NK-92 treated with Interleukin-12 subunit alpha and Interleukin-12 subunit beta, amount 100 ng/mL, for 24 hours (cell line): ENCODE data around the gene SPSB4.
"Not testable (repeated sequence)": the region's sequence is repeated elsewhere in the genome, so short reads cannot be mapped to it uniquely, and the experiment has no call there.

Experiments used
- DNase-seq: peaks from one replicate; lab custom pipeline; 2025; lab: John Stamatoyannopoulos, UW

The SPSB4 gene

DNA sequence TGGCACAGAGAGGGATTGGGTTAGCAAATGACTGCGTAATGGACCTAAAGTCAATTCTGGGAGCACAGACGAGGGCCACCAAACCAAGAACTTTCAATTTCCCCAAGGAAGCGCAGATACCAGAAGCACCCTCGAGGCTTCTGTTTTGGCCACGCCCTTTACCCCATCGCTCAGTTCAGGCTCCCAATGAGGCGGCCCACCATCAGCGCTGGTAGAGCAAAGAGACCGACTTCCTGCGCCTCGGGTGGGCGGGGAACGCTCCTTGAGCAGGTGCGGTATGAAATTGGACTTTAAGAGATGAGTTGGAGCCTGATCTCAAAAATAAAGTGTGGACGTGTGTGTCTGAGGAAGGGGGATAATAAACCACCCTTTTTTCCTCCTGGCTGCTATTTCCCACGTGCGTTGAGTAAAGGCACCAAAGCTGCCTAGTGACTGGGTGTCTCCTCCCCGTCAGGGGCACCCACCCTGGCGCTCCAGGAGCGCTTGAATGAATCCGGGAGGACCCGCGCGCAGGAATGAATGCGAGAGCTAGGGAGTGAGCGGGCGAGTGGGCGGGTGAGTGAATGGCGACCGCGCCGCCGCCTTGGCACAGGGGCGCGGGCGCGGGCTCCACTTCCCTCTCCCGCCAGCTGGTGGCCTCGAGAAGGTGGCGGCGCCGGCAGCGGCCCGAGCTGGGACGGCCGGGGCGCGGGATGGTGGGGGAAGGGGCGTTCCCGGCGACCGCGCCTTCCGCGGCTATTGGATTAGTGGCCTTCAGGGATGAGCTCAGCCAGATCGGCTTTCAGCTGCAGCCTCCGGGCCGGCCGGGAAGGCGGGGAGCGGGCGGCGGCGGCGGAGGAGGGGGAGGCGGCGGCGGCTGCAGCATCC lies at the start of gene SPSB4:
Gene SPSB4 (plus strand): TSS at position 772 of the 867 bp plus-strand sequence. CDS start 14,758 bp downstream, outside the sequence.
- DNase-seq = no peak

DNA sequence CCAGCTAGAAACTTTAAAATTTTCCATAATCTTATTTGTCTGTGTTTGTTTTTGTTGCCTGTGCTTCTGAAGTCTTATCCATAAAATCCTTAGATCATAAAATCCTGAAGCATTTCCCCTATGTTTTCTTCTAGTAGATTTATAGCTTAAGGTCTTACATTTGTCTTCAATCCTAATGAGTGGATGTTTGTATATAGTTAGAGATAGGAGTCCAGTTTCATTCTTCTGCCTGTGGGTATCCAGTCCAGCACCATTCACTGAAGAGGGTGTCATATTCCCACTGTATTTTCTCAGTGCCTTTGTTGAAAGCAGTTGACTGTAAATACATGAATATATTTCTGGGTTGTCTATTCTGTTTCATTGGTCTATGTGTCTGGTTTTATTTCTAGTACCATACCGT lies 44.8 kb upstream of the SPSB4 start:
- DNase-seq = no peak

DNA sequence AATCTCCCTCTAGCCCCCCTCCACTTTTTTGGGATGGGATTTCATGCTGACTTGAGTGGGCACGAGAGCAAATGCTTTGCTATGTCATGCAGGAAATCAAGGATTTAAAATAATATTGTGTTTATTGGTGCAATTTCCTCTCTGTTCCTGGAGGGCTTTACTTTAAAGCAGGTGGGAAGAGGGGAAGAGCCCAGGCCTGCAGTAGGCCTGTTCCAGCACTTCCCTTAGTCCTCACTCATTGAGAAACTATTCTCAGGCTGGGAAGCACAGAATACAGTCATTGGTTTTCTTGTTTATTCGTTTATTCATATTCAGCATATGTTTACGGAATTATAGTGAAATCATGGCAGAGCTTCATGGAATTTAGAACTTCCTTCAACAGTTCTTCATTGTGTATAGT lies 41.7 kb upstream of the SPSB4 start:
- DNase-seq = no peak

DNA sequence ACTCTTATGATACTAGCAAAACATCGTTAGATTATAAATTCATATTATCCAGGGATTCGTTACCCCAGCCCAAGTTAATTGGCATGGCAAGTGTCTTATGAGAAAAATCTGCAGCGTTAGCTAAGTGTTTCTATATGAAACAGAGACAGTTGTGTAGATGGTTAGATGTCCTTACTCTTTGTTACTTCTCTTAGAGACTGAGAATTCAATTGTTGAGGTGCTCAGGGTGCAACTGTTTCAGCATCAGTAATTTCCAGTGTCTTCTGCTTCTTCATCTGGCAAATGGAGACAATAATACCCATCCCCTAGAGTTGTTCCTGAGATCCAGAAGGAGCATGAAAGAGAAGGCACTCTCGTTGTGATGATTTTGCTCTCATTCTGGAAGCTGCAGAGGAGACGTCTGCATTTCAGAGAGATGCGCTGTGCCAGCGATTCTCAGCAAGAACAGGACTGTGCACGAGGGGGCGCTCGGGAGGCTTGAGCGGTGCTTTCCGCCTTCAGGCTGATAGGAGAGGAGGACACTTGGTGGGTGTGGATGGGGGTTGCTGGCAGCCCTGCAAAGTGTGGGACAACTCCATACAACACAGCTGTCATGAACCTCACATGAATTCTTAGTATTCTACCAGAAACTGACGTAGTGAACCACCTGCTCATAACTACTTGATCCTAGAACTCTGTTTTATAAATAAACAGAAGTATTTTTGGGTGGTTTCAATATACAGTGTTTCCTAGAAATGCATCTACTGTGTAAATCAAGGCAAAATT lies 39.7 kb upstream of the SPSB4 start:
- peak; percentile 39 for DNase-seq

DNA sequence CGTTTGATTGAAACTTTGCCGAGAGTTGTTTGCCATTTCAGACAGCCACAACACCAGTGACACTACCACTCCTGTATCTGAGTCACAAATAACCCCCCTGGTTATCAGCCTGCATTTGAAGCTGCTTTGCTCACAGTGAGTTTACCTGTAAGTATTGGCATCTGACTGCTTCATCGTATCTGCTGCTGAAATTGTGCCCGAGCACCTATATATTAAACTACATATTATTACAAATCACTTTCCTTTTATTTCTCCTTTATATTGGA lies 39.2 kb upstream of the SPSB4 start:
- DNase-seq = no peak

DNA sequence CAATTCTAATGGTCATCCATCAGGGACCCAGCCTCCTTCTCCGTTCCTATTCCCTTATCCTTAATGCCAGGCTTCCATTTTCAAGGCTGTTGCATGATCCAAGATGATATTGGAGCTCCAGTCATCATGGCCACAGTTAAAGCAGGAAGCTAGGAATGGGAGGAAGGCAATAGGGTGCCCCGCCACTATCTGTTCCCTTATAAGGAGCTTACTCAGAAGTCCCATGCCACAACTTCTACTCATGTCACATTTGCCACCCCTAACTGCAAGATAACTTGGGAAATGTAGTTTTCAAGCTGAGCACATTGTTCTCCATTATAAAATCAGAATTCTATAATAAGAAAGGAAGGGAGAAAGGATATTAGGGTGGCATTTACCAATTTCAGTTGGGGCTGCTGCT lies 38.6 kb upstream of the SPSB4 start:
- no peak for DNase-seq

DNA sequence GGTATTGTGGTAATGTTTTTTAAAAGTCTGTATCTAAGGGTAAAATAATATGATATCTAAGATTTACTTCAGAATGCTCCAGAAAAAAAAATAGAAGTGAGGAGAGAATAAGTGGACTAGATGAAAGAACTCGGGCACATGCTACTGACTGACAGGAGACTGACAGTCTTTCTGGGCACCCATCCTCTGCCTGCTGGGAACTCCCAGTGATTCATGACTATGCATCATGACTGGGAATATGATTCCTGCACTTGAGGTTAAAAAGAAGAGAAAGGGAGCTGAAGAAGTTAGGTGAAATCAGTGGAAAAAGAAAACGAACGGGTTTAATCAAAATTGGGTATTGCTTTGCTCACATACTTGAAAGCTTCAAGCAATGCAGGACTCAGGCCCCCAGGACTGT lies 35.7 kb upstream of the SPSB4 start:
- no peak for DNase-seq

DNA sequence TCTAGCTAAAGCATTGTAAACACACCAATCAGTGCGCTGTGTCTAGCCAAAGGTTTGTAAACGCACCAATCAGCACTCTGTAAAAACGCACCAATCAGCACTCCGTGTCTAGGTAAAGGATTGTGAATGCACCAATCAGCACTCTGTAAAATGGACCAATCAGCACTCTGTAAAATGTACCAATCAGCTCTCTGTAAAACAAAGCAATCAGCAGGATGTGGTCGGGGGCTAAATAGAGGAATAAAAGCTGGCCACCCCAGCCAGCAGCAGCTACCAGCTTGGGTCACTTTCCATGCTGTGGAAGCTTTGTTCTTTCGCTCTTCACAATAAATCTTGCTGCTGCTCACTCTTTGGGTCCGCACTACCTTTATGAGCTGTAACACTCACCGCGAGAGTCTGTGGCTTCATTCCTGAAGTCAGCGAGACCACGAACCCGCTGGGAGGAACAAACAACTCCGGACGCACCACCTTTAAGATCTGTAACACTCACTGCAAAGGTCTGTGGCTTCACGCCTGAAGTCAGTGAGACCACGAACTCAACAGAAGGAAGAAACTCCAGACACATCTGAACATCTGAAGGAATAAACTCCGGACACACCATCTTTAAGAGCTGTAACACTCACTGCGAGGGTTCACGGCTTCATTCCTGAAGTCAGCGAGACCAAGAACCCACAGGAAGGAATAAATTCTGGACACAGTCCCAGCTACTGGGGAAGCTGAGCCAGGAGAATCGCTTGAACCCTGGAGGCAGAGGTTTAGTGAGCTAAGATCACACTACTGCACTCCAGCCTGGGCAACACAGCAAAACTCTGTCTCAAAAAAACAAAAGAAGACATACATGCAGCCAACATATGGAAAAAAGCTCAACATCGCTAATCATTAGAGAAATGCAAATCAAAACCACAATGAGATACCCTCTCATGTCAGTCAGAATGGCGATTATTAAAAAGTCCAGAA lies 33.5 kb upstream of the SPSB4 start:
- not testable (repeated sequence) for DNase-seq

DNA sequence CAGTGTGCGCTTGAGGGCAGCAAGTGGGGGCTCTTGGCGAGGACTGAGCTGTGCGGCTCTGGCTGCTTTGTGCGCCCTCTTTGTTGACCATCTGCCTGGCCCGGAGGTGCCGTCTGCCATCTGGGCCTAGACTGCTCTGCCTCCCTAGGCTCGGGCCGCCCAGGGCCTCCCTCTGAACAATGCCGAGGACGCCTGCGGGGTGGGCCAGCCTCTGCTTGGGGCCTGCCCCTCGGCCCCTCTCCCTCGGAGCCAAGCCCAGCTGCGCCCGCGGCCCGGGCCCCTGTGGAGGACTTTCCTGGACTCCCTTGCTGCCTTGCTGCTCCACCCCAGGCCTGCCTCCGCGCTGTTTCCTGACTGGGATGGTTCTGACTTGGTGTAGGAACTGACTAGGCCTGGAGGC lies 31.9 kb upstream of the SPSB4 start:
- DNase-seq = no peak

DNA sequence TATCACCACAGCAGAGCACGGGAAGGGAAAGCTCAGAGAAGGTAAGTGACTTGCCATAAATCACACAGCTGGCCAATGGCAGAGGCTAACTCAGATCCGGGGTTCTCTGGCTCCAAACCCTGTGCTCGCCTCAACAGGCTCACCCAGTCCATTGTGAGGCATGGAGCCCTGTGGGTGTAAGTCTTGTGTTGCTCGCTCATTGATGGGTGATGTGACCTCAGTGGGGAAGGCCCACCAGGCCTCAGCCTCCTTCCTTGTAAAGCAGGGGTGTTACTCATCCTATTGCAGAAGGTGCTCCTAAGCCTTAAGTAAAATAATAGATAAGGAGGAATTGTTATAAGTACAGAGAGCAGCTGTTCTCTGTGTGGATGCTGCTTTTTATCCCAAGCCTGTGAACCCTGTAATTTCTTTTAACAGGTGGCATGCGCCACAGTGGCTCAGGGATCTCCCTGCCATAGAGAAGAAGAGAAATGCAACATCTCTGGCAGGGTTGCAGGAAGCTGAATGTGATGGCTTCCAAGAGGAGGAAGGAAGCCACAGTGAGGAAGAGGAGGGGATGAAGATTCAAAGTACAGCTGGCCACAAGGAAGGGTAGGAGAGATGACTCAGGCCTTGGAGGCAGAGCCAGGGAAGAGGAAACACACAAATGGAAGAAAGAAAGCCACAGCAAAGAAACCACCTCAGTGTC lies 30.9 kb upstream of the SPSB4 start:
- no peak for DNase-seq

DNA sequence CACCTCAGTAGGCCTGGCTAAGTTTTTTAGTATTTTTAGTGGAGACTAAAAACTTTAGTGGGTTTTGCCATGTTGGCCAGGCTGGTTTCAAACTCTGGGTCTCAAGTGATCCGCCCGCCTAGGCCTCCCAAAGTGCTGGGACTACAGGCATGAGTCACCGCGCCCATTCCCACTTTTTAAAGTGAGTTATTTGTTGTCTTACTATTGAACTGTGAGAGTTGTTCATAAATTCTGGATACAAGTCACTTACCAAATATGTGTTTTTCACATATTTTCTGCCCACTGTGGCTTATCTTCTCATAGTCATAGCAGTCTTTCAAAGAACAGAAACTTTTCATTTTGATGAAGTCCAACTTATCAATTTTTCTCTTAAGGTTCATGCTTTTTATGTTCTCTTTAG lies 29.9 kb upstream of the SPSB4 start:
- no peak for DNase-seq

DNA sequence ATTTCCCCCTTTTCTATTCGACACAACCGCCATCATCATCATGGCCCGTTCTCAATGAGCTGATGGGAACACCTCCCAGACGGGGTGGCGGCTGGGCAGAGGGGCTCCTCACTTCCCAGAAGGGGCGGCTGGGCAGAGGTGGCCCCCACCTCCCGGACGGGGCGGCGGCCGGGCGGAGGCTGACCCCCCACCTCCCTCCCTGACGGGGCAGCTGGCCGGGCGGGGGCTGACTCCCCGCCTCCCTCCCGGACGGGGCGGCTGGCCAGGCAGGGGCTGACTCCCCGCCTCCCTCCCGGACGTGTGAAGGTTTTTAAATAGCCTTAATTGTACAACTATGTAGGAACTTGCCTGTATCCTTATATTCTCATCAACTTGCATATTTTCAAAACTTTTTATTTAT lies 20.9 kb upstream of the SPSB4 start:
- DNase-seq = no peak

DNA sequence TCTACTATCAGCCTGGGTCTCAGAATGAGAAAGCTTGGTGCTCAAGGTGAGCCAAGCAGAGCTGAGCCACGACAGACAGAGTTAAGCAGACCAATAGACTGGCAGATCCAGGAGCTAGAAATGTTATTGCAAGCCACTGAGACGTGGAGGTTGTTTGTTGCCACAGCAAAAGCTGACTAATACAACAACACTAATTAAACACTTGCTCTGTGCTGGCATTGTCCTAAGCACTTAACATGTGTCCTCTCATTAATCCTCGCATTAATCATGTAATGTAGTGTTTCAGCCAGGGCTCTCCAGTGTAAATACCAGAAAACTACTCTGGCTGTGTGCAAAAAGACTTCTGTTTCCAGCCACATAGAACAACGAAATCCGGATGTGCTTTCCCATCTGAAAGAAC lies 11.6 kb upstream of the SPSB4 start:
- no peak for DNase-seq

DNA sequence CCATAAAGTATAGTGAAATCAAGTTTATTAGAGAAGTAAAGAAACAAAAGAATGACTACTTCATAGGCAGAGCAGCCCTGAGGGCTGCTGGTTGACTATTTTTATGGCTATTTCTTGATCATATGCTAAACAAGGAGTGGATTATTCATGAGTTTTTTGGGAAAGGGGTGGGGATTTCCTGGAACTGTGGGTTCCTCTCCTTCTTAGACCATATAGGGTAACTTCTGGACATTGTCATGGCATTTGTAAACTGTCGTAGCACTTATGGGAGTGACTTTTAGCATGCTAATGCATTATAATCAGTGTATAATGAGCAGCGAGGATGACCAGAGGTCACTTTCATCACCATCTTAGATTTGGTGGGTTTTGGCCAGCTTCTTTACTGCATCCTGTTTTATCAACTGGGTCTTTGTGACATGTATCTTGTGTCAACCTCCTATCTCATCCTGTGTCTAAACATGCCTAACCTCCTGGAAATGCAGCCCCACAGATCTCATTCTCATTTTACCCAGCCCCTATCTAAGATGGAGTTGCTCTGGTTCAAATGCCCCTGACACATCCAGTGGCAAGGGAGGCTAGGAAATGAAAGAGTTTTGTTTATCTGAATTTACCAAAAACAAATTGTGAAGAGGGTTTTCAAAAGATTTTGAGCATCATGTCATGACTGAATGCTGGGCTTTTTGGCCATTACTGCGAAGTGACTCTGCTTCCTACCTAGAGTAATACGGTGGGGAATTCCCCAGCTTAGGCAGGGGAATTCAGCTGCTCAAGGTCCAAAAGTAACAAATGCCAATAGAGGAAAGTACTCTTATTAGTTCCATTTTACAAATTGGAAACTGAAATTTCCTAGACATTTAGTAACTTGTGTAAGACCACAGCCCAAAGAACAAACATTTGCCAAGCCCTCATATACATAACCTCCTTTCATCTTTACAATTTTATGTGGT lies 6.2 kb upstream of the SPSB4 start:
- DNase-seq = no peak

DNA sequence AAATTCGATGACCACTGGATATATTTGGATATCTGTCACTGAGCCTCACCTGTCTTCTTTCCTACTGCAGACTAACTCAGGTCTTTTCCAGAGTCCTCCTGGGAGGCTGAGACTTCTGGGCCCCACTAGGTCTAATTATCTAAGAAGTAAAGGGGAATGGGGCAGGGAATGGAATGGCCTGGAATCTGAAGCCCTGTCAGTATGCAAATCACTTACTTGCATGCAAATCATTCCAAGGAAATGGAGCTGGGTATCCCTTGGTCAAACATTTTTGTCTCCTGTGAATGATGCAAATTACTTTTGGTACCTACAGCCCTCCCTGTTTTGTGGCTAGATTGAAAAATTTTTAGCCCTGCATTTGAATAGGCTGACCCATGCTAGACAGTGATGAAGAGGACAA lies 5.3 kb upstream of the SPSB4 start:
- DNase-seq = no peak

DNA sequence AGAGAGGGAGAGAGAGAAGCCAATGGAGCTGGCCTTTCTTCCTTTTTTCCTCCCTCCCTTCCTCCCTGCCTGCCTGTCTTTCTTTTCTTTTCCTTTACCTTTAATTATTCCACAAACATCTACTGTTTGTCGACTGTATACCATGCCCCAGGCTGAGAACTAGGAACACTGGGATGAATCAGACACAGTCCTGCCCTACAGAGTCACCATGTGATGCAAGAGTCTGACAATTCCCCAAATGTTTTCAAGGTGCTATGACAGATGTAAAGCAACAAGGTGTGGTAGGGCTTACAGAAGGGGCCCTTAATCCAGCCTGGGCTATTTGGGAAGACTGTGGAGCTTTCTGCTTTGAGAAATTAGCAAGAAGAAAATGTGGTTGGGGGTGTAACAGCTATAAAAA lies 4.0 kb upstream of the SPSB4 start:
- DNase-seq = no peak

DNA sequence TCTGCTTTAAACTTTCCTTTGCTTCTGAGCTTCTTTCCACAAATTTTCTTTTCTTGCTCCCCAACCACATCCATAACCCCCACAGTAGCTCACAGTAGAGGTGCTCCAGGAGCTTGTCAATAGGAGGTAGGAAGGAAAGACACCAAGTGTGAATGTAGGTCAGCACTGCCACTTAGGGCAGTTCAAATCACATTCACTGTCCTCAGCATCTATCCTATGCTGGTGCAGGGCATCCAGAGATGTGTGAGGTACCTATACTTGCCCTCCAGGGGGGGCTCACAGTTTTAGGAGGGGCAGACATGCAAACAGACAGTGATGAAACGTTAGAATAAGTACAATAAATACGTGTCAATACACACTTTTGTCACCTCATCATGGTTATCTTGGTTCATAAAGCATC lies 1.5 kb upstream of the SPSB4 start:
- no peak for DNase-seq

DNA sequence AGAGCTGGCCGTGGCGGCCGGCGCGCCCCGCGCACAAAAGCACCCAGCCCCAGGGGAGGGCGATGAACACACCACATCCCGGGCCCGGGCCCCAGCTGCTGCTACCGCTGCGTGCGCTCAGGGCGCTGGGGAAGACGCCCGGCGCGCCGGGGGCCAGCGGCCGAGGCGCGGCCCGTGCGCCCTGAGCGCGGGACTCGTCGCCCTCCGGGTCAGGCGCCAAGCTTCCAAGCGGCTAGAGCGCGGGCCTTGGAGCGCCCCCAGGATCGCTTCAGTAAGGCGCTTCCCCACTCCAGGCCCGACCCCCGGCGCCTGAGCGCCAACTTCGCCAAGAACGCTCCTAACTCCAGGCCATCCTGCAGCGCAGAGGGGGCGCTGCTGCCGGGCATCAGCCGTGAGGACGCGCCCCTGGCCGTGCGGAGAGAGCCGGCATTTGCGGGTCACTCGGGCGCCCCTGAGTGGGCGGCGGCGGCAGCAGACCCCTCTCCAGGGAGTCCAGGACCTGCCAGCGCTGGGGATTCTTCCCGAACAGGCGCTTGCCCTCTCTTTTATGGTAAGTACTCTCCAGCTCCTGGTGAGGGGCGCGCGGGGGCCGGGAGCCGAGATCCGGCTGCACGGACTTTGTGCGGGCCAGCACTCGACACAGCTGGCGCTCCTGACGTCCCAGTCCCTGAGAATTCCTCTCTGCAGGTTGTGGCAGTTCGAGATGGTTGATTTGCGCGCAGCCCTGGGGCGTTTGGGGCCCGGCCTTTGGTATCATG lies 475 bp downstream of the SPSB4 start:
- DNase-seq = no peak

DNA sequence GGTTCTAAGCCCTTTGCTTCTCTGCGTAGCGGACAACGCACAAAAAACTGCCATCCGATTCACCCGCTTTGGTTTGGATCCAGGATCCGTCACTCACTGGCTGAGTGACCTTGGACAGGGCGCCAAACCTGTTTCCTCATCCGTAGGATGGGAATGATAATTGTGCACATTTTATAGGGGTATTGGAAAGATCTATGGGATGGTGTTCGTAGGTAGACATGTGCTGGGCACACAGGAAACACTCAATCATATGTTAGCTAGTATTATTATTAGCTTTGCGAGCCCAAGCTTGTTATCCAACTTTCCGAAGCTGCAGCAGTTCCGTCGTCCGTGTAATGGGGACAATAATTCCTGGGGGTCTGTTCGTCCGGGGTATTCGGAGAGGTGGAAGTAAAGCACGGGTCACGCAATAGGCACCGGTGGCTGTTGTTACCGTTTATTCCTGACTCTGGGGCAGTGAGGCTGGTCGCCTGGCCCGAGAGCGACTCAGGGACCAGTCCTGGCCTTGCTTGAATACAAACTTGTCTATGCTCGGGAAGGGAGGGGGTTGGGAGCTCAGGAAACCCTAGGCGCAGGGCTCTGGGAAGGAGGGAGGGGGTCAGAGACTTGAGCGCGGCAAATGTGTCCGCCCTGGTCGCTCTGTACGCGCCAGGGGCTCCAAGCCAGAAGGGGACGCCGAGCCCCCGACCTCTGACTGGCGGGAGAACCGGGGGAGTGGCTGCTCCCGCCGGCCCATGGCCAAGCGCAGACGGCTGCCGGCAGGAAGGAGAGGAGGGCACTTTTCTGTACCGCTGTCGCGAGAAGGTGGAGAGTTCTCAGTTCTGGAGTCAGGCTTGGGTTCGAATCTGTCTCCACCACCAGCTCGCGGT lies 1.3 kb downstream of the SPSB4 start:
- DNase-seq = no peak
